Measurements from ENCODE around the gene RPS15. TPM values are rescaled to one million over a fixed set of nuclear protein-coding genes. Genes with fewer than 3 reads are reported as not detected.

RPS15 gene
- total RNA-seq, 2 experiments from 2014 or later = 1,384 TPM

- ATAC-seq (no peak), DNase-seq (no peak)
- no peaks in the 10 kb centered on the region for H3K27me3 Mint-ChIP-seq (ENCODE audit: low read depth)
- POLR2A ChIA-PET = no interaction called here
- peaks cover 7% of the 10 kb centered on the region for H3K4me1 Mint-ChIP-seq (ENCODE audit: low read depth)
- peaks cover 3% of the 10 kb centered on the region for H3K36me3 Mint-ChIP-seq (ENCODE audit: low read depth)
- CTCF ChIA-PET = no interaction called here
- H3K4me3 Mint-ChIP-seq = no peak overlapping the region
- no peaks in the 10 kb centered on the region for H3K9me3 Mint-ChIP-seq (ENCODE audit: insufficient read depth)
- no peak overlapping the region for H3K27ac Mint-ChIP-seq
Measured at GRCh38 chr19:1483979-1484428, 45.8 kb downstream of the RPS15 start.

GRCh38 chr19:1486720-1487575, 48.8 kb downstream of the RPS15 start:
- no peak for ATAC-seq
- no peaks in the 10 kb centered on the region for H3K9me3 Mint-ChIP-seq (ENCODE audit: insufficient read depth)
- ChIA-PET POLR2A (no interaction called here), CTCF (no interaction called here)
- DNase-seq = no peak
- peaks cover 12% of the 10 kb centered on the region for H3K4me1 Mint-ChIP-seq (ENCODE audit: low read depth)
- H3K27ac Mint-ChIP-seq = no peak overlapping the region
- H3K27me3 Mint-ChIP-seq (ENCODE audit: low read depth) = peaks cover 4% of the 10 kb centered on the region
- no peaks in the 10 kb centered on the region for H3K36me3 Mint-ChIP-seq (ENCODE audit: low read depth)
- no peak overlapping the region for H3K4me3 Mint-ChIP-seq

DNA sequence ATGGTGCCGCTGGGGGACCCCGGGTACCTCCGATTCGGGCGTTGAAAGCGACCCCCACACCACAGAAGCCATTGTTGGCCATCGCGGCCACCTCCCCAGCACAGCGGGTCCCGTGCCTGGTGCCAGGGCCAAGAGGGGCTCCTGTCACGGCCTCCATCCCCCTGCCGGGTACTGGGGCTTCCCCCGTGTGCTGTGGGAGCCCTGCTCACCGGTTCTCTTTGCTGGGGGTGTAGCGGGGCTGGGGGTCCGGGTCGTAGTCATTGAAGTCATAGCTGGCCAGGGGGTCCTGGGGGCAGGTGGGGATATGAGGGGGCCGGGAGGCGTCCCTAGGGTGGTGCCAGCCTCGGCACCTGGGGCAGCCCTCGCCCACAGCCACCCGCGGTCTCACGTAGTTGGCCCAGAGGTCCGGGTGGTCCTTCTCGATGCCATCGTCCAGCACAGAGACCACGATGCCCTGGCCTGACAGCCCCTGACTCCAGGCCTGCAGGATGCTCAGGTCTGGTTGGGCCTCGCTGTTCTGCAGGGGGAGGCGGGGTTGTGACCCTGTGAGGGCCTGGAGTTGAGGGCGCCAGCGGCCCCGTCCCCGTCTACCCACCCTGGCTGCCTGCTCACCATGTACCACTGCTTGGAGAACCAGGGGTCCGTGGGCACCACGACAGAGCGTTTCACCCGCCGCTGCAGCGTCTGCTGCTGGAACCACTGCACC, 49.5 kb downstream of the RPS15 start:
- Mint-ChIP-seq H3K4me3 (no peak overlapping the region), H3K36me3 (ENCODE audit: low read depth) (no peaks in the 10 kb centered on the region), H3K27me3 (ENCODE audit: low read depth) (peaks cover 5% of the 10 kb centered on the region), H3K9me3 (ENCODE audit: insufficient read depth) (no peaks in the 10 kb centered on the region), H3K4me1 (ENCODE audit: low read depth) (peaks cover 13% of the 10 kb centered on the region), H3K27ac (no peak overlapping the region)
- no peak for DNase-seq
- ChIA-PET POLR2A (no interaction called here), CTCF (no interaction called here)
- no peak for ATAC-seq

GRCh38 chr19:1488282-1488601, 50.0 kb downstream of the RPS15 start:
- peaks cover 13% of the 10 kb centered on the region for H3K4me1 Mint-ChIP-seq (ENCODE audit: low read depth)
- no peak overlapping the region for H3K4me3 Mint-ChIP-seq
- ChIA-PET POLR2A (no interaction called here), CTCF (interaction anchor here (1.1 kb wide), 1 partner anchor 222 kb away, joined by 4 read pairs; no protein-coding TSS in a partner anchor)
- ATAC-seq = no peak
- no peaks in the 10 kb centered on the region for H3K9me3 Mint-ChIP-seq (ENCODE audit: insufficient read depth)
- no peak for DNase-seq
- H3K27ac Mint-ChIP-seq = no peak overlapping the region
- H3K27me3 Mint-ChIP-seq (ENCODE audit: low read depth) = peaks cover 5% of the 10 kb centered on the region
- H3K36me3 Mint-ChIP-seq (ENCODE audit: low read depth) = no peaks in the 10 kb centered on the region

GRCh38 chr19:1489463-1490310, 51.5 kb downstream of the RPS15 start:
- Mint-ChIP-seq H3K27ac (peak overlapping the region; percentile 43), H3K36me3 (ENCODE audit: low read depth) (no peaks in the 10 kb centered on the region), H3K9me3 (ENCODE audit: insufficient read depth) (no peaks in the 10 kb centered on the region), H3K27me3 (ENCODE audit: low read depth) (peaks cover 5% of the 10 kb centered on the region), H3K4me3 (peak overlapping the region; percentile 75), H3K4me1 (ENCODE audit: low read depth) (peaks cover 13% of the 10 kb centered on the region)
- no peak for ATAC-seq
- ChIA-PET POLR2A (no interaction called here), CTCF (no interaction called here)
- DNase-seq = peak; percentile 41

Other genes with a start within 250 kb of the RPS15 start
- gene STK11, start 232.6 kb upstream of the RPS15 start, total RNA-seq = 10 to 100 TPM; 68.8 to 70.8 TPM
- gene CBARP, start 200.4 kb upstream of the RPS15 start, total RNA-seq = under 1 TPM in 1 of 2 experiments, not detected in 1; 0.10 TPM
- gene ATP5F1D, start 196.6 kb upstream of the RPS15 start, total RNA-seq = 100 to 1,000 TPM; 209 to 222 TPM
- 10 to 100 TPM; 88.4 to 94.3 TPM for gene MIDN, start 189.8 kb upstream of the RPS15 start, total RNA-seq
- gene CIRBP, start 169.1 kb upstream of the RPS15 start, total RNA-seq = 100 to 1,000 TPM; 172 to 195 TPM
- gene FAM174C, start 162.9 kb upstream of the RPS15 start, total RNA-seq = 10 to 100 TPM; 57.1 TPM
- gene EFNA2, start 152.5 kb upstream of the RPS15 start, total RNA-seq = not detected
- gene NDUFS7, start 54.5 kb upstream of the RPS15 start, total RNA-seq = 100 to 1,000 TPM; 122 to 127 TPM
- gene GAMT, start 36.9 kb upstream of the RPS15 start, total RNA-seq = 10 to 100 TPM; 26.2 to 26.8 TPM
- gene DAZAP1, start 30.8 kb upstream of the RPS15 start, total RNA-seq = 100 to 1,000 TPM; 264 to 270 TPM
- not detected for gene APC2, start 11.7 kb downstream of the RPS15 start, total RNA-seq
- gene C19orf25, start 40.8 kb downstream of the RPS15 start, total RNA-seq = 10 to 100 TPM; 33.3 to 38.2 TPM
- 1 to 10 TPM; 3.4 to 4.1 TPM for gene PCSK4, start 52.0 kb downstream of the RPS15 start, total RNA-seq
- gene REEP6, start 52.8 kb downstream of the RPS15 start, total RNA-seq = 1 to 10 TPM; 1.7 to 1.9 TPM
- gene ADAMTSL5, start 74.6 kb downstream of the RPS15 start, total RNA-seq = 1 to 10 TPM; 2.8 to 3.9 TPM
- not detected for gene PLK5, start 85.7 kb downstream of the RPS15 start, total RNA-seq
- gene MEX3D, start 129.9 kb downstream of the RPS15 start, total RNA-seq = 10 to 100 TPM; 12.2 to 12.5 TPM
- gene MBD3, start 154.5 kb downstream of the RPS15 start, total RNA-seq = 100 to 1,000 TPM in 1 of 2 experiments, 10 to 100 TPM in 1; 98.4 to 102 TPM
- 100 to 1,000 TPM; 180 to 195 TPM for gene UQCR11, start 167.1 kb downstream of the RPS15 start, total RNA-seq
- gene TCF3, start 214.2 kb downstream of the RPS15 start, total RNA-seq = 100 to 1,000 TPM; 130 to 137 TPM